HG03520 (cell line): ENCODE results near the gene SAC3D1.

Experiments
- ATAC-seq: cut with Tn5 transposase; IDR thresholded peaks from one replicate; pipeline ENCODE4 v1.9.1; 2021; ENCODE audit warnings: mild to moderate bottlenecking, moderate library complexity; ENCODE audit not compliant: unreplicated experiment

The SAC3D1 gene

DNA sequence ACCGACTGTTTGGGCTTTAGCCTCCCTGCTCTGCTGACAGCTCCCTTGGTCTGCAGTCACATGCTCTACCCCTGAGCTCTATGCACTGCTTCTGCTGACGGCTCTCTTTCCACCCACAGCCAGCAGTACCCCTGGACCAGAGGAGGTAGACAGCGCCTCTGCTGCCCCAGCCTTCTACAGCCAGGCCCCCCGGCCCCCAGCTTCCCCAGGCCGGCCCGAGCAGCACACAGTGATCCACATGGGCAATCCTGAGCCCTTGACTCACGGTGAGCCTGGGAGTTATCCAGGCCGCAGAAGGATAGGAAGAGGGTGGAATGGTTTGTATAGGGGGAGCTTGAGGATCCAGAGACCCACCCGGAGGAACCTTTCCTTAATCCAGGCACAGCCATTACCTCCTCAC, 45.8 kb downstream of the SAC3D1 start:
- ATAC-seq, result no peak

DNA sequence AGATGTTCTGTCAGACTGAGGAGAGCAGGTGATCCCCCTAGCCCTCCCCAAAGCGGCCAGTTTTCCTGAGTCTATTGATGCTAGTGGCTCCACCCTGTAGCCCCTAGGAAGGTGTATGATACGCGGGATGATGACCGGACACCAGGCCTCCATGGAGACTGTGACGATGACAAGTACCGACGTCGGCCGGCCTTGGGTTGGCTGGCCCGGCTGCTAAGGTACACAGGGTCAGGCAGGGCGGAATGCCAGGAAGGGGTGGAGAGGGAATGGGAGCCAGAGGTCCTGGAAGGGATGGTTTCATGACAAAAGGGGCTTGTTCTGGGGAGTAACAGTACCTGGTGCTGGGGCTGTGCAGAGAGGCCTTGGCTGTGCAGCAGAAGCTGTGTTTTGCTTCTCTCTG, 46.2 kb downstream of the SAC3D1 start:
- no peak for ATAC-seq

DNA sequence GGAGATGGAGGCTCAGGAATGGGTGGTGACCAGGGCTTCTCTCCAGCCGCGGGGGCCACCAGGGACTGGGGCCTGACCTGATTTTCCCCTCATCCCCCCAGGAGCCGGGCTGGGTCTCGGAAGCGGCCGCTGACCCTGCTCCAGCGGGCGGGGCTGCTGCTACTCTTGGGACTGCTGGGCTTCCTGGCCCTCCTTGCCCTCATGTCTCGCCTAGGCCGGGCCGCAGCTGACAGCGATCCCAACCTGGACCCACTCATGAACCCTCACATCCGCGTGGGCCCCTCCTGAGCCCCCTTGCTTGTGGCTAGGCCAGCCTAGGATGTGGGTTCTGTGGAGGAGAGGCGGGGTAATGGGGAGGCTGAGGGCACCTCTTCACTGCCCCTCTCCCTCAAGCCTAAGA, 46.8 kb downstream of the SAC3D1 start:
- no peak for ATAC-seq

DNA sequence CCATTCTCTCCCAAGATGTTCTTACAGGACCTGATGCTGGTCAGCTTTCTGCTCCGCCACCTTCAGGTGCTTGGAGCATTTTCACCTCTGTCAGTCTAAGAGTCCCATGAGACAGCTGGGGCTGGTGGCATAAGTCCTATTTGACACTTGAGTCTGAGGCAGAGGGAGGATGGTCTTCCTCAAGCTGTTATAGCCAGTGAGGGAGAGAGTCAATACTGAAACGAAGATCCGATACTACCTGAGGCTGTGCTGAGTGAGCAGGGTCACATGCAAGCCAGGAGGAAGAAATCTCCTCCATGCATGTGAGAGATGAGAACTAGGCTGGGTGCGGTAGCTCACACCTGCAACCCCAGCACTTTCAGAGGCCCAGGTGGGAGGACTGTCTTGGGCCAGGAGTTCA, 48.6 kb downstream of the SAC3D1 start:
- ATAC-seq, result no peak

DNA sequence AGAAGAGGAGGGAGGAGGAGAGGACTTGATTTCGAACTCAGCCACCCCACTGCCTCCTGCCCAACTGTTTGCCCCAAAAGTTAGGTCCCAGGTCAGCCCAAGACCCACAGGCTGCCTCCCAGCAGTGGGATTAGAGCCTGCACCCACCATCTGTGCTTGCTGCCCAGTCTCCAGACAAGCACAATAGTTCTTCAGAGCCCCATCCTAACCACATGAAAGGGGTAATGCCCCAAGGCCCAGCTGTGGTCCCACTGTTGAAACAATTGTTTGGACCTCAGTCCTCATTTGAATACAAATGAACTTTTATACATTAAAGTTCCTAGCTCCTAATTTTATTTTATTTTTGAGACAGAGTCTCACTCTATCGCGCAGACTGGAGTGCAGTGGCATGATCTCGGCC, 49.6 kb downstream of the SAC3D1 start:
- ATAC-seq, result no peak
